ENCODE data around the gene MAP2K5. TPM values are rescaled to one million over a fixed set of nuclear protein-coding genes. Genes with fewer than 3 reads are reported as not detected.

The MAP2K5 gene
- total RNA-seq, 4 donors from 2014 or later, result 7.7 to 15.1 (median 12.0) TPM

GRCh38 chr15:67825881-67826716 is 283.6 kb downstream of the MAP2K5 start:
- Histone ChIP-seq H3K27ac (no peak overlapping the region), H3K36me3 (no peaks in the 10 kb centered on the region), H3K4me3 (peak overlapping the region in 1 of 2 donors; percentile 28), H3K9me3 (no peaks in the 10 kb centered on the region), H3K4me1 (peaks cover 0 to 88% (median 44%) of the 10 kb centered on the region in 3 donors), H3K27me3 (peaks cover 100% of the 10 kb centered on the region)
- TF ChIP-seq CTCF (IDR thresholded peaks at IDR 0.05), result no peak
- TF ChIP-seq POLR2AphosphoS5 (IDR thresholded peaks at IDR 0.05), result no peak
- no peak for TF ChIP-seq EP300 (IDR thresholded peaks at IDR 0.05)
- no peak for TF ChIP-seq POLR2A (IDR thresholded peaks at IDR 0.05)
- 13 to 30% methylated on average over 2 to 3 of the region's 77 CpGs for WGBS, 2 donors (ENCODE audit: low coverage in 1 of 2)
- no peak for ATAC-seq

- H3K9me3 ChIP-seq, result no peaks in the 10 kb centered on the region
- no peak for TF ChIP-seq POLR2A (IDR thresholded peaks at IDR 0.05)
- no peak for TF ChIP-seq POLR2AphosphoS5 (IDR thresholded peaks at IDR 0.05)
- no peak for TF ChIP-seq EP300 (IDR thresholded peaks at IDR 0.05)
- peaks cover 100% of the 10 kb centered on the region for H3K27me3 ChIP-seq
- ATAC-seq, result no peak
- no peak overlapping the region for H3K27ac ChIP-seq
- WGBS, 2 donors (ENCODE audit: low coverage in 1 of 2), result 0% methylated on average over 2 of the region's 88 CpGs; no CpG with 5 or more reads in 1 of the 2 donors
- no peaks in the 10 kb centered on the region for H3K36me3 ChIP-seq
- H3K4me1 ChIP-seq, result peaks cover 0 to 79% (median 44%) of the 10 kb centered on the region in 3 donors
- no peak overlapping the region for H3K4me3 ChIP-seq
Measured at GRCh38 chr15:67826717-67827561, 284.4 kb downstream of the MAP2K5 start.

GRCh38 chr15:67827562-67828277 is 285.2 kb downstream of the MAP2K5 start:
- peaks cover 0 to 78% (median 44%) of the 10 kb centered on the region in 3 donors for H3K4me1 ChIP-seq
- H3K36me3 ChIP-seq, result no peaks in the 10 kb centered on the region
- no peak for ATAC-seq
- peaks cover 100% of the 10 kb centered on the region for H3K27me3 ChIP-seq
- no peaks in the 10 kb centered on the region for H3K9me3 ChIP-seq
- H3K27ac ChIP-seq, result no peak overlapping the region
- peak overlapping the region in 1 of 2 donors; percentile 26 for H3K4me3 ChIP-seq
- no CpG with 5 or more reads among the region's 91 CpGs for WGBS, 2 donors (ENCODE audit: low coverage in 1 of 2)
- TF ChIP-seq CTCF (IDR thresholded peaks at IDR 0.05) (no peak), EP300 (IDR thresholded peaks at IDR 0.05) (no peak), POLR2A (IDR thresholded peaks at IDR 0.05) (no peak), POLR2AphosphoS5 (IDR thresholded peaks at IDR 0.05) (no peak)

- Histone ChIP-seq H3K27ac (no peak overlapping the region), H3K4me3 (peak overlapping the region in 1 of 2 donors; percentile 26), H3K9me3 (no peaks in the 10 kb centered on the region), H3K36me3 (no peaks in the 10 kb centered on the region), H3K4me1 (peaks cover 0 to 78% (median 44%) of the 10 kb centered on the region in 3 donors), H3K27me3 (peaks cover 100% of the 10 kb centered on the region)
- TF ChIP-seq CTCF (IDR thresholded peaks at IDR 0.05), result no peak
- TF ChIP-seq POLR2AphosphoS5 (IDR thresholded peaks at IDR 0.05), result no peak
- TF ChIP-seq POLR2A (IDR thresholded peaks at IDR 0.05), result no peak
- no peak for TF ChIP-seq EP300 (IDR thresholded peaks at IDR 0.05)
- 4 to 9% methylated on average over 13 to 16 of the region's 40 CpGs for WGBS, 2 donors (ENCODE audit: low coverage in 1 of 2)
- no peak for ATAC-seq
Measured at GRCh38 chr15:67828278-67828968, 285.9 kb downstream of the MAP2K5 start.
